NCI-H1436 (cell line): ENCODE data around the gene RTBDN.

Experiments
- DNase-seq: peaks from one replicate; lab custom pipeline; 2025; lab: John Stamatoyannopoulos, UW

Gene RTBDN

DNA sequence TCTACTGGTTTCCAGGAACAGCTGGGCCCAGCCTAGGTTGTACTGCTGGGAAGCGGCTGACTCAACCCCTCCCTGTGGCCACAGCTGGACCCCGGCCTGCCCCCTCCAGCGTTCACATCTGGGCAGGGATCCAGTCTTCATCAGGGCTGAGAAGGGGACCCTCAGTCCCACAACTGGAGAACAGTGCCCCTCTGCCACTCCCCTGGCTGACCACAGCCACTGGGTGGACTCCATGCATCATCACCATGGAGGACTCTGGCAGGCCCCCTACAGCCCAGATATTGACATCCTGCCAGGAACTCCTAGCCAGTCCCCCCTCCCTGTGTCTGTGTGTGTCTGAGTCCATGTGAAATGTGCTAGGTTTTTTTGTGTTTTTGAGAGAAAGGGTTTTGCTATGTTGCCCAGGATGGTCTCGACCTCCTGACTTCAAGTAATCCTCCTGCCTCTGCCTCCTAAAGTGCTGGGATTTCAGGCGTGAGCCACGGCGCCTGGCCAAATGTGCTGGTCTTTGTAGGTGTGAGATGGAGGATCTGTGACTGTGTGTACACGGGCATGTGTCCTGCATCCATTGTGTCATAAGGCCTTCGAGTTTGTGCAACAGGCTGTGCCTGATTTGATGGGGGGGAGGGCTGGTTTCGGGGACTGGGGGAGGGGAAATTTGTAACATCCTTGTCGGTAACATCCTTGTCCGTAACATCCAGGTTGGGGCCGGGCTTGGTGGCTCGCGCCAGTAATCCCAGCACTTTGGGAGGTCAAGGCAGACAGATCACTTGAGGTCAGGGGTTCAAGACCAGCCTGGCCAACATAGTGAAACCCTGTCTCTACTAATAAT, 55.0 kb downstream of the RTBDN start:
- DNase-seq = no peak

GRCh38 chr19:12778905-12779161, 55.5 kb downstream of the RTBDN start:
- DNase-seq = no peak

DNA sequence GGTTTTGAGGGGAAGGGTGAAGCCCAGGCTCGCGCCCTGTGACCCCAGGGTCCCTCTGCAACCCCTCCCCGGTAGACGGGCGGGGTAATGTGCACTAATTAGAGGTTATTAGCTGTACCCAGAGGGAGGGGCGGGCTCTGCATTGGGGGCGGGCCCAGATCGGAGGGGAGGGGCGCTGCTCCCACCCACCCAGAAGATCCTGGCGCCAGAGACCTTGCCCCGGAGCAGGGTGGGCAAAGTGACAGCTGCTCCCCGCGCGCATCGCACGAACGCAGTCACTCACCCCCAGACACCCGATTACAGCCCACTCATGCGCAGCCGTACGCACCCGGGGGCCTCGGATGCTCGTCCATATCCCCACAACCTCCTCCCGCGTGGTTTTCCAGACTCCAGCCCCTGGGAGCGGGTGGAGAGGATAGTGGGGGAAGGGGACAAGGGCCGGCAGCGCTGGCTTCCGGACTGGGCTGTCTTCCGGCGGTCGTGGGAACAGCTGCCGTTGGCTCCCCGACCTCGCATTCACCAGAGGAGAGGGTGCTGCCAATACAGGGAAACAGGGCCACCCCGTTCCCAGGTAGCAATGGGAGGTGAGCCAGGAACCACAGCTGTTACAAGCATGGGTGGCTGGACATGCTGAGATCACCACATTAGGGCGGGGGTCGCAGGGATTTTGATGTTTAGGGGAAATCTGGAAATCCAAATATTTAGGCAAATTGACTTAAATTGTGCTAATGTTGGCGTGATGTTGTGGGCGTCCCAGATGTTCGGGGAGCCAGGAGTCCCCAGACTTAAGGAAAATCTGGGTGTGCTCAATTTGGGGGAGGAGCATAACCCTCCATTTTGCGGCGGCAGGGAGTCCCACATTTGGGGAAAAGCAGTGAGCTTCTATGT, 56.1 kb downstream of the RTBDN start:
- DNase-seq = peak; percentile 31

- peak; percentile 65 for DNase-seq
Measured at GRCh38 chr19:12777217-12778016, 57.0 kb downstream of the RTBDN start.
